WTC11 (cell line): ENCODE results near the gene POU2F3. TPM values are rescaled to one million over a fixed set of nuclear protein-coding genes. Genes with fewer than 3 reads are reported as not detected.
A peak's percentile ranks its signal among the peaks of the same experiment; 100 is the strongest.

Source experiments
- ATAC-seq: fragments of 200-7000 bp; cut with Tn5 transposase; 2 replicates; pipeline ENCODE4 v1.10.0; 2021; ENCODE audit warnings: mild to moderate bottlenecking, moderate library complexity
- CTCF ChIA-PET: fragments of 300-600 bp; sonication (Branson Sonifier 250); formaldehyde crosslinking; loops from one replicate; lab custom pipeline; 2021; ENCODE audit warnings: antibody characterized with exemption; lab: Charles Lee
- POLR2A ChIA-PET: fragments of 350-600 bp; sonication (Branson Sonifier 250); formaldehyde crosslinking; loops from one replicate; lab custom pipeline; 2021; ENCODE audit warnings: antibody characterized with exemption; lab: Charles Lee
- DNase-seq: peaks from one replicate; pipeline ENCODE4 v3.0.0; 2021; ENCODE audit warnings: low spot score
- H3K27ac Mint-ChIP-seq: 2 replicates; pipeline ENCODE4 v1.8.0; 2021; ENCODE audit warnings: mixed read lengths
- H3K27me3 Mint-ChIP-seq: 2 replicates; pipeline ENCODE4 v1.8.0; 2021; ENCODE audit warnings: low read depth, mild to moderate bottlenecking, moderate library complexity, mixed read lengths
- H3K36me3 Mint-ChIP-seq: 2 replicates; pipeline ENCODE4 v1.8.0; 2021; ENCODE audit warnings: mixed read lengths
- H3K4me1 Mint-ChIP-seq: 2 replicates; pipeline ENCODE4 v1.8.0; 2022; ENCODE audit warnings: mixed read lengths
- H3K4me3 Mint-ChIP-seq: 2 replicates; pipeline ENCODE4 v1.8.0; 2021; ENCODE audit warnings: mild to moderate bottlenecking, moderate library complexity, mixed read lengths
- H3K9me3 Mint-ChIP-seq: 2 replicates; pipeline ENCODE4 v1.8.0; 2021; ENCODE audit warnings: mixed read lengths
- ATF1 ChIP-seq: sonication (generic); formaldehyde crosslinking; IDR thresholded peaks from 2 replicates; pipeline ENCODE4 v1.8.1; 2023; ENCODE audit warnings: mild to moderate bottlenecking, moderate library complexity, missing genetic modification reagents
- CBFB ChIP-seq: sonication (generic); formaldehyde crosslinking; IDR thresholded peaks from 2 replicates; pipeline ENCODE4 v1.8.1; 2022; ENCODE audit warnings: mild to moderate bottlenecking, low read depth, missing genetic modification reagents
- CREB1 ChIP-seq: sonication (generic); formaldehyde crosslinking; IDR thresholded peaks from 2 replicates; pipeline ENCODE4 v1.8.0; 2023; ENCODE audit warnings: mild to moderate bottlenecking, missing genetic modification reagents
- CREM ChIP-seq: sonication (generic); formaldehyde crosslinking; IDR thresholded peaks from 2 replicates; pipeline ENCODE4 v1.8.1; 2022; ENCODE audit warnings: mild to moderate bottlenecking, missing genetic modification reagents, moderate library complexity
- ESRRA ChIP-seq: sonication (generic); formaldehyde crosslinking; IDR thresholded peaks from 2 replicates; pipeline ENCODE4 v1.8.1; 2022; ENCODE audit warnings: mild to moderate bottlenecking, missing genetic modification reagents, borderline replicate concordance
- GABPB1 ChIP-seq: sonication (generic); formaldehyde crosslinking; IDR thresholded peaks from 2 replicates; pipeline ENCODE4 v1.8.1; 2023; ENCODE audit warnings: mild to moderate bottlenecking, missing genetic modification reagents
- KAT7 ChIP-seq: sonication (generic); formaldehyde crosslinking; IDR thresholded peaks from 2 replicates; pipeline ENCODE4 v1.8.1; 2023; ENCODE audit warnings: missing genetic modification reagents, mild to moderate bottlenecking, borderline replicate concordance
- NFATC4 ChIP-seq: fragments of 250-450 bp; sonication (Bioruptor Pico); IDR thresholded peaks from 2 replicates; pipeline ENCODE4 v1.9.0; 2021; ENCODE audit warnings: mild to moderate bottlenecking
- NR3C1 ChIP-seq: sonication (generic); formaldehyde crosslinking; conservative IDR thresholded peaks from 2 replicates; pipeline ENCODE4 v1.8.1; 2023; ENCODE audit warnings: low read depth, mild to moderate bottlenecking, missing genetic modification reagents
- RELA ChIP-seq: sonication (generic); formaldehyde crosslinking; IDR thresholded peaks from 2 replicates; pipeline ENCODE4 v1.8.1; 2022; ENCODE audit warnings: missing genetic modification reagents, mild to moderate bottlenecking, borderline replicate concordance
- SMAD4 ChIP-seq: sonication (generic); formaldehyde crosslinking; IDR thresholded peaks from 2 replicates; pipeline ENCODE4 v1.8.0; 2022; ENCODE audit warnings: mild to moderate bottlenecking, missing genetic modification reagents
- SOX15 ChIP-seq: fragments of 250-450 bp; sonication (Bioruptor Pico); IDR thresholded peaks from 2 replicates; pipeline ENCODE4 v1.9.0; 2021; ENCODE audit warnings: mild to moderate bottlenecking
- ZNF219 ChIP-seq: sonication (generic); formaldehyde crosslinking; IDR thresholded peaks from 2 replicates; pipeline ENCODE4 v1.8.0; 2023; ENCODE audit warnings: missing genetic modification reagents, mild to moderate bottlenecking, borderline replicate concordance
- ZNF263 ChIP-seq: sonication (generic); formaldehyde crosslinking; IDR thresholded peaks from 2 replicates; pipeline ENCODE4 v1.8.1; 2022; ENCODE audit warnings: low read depth, mild to moderate bottlenecking, moderate library complexity, missing genetic modification reagents
- ZNF396 ChIP-seq: fragments of 250-450 bp; sonication (Bioruptor Pico); IDR thresholded peaks from 2 replicates; pipeline ENCODE4 v1.8.0; 2021; ENCODE audit warnings: mild to moderate bottlenecking, moderate library complexity, borderline replicate concordance
- ZNF671 ChIP-seq: fragments of 250-450 bp; sonication (Bioruptor Pico); IDR thresholded peaks from 2 replicates; pipeline ENCODE4 v1.8.0; 2021; ENCODE audit warnings: mild to moderate bottlenecking
- total RNA-seq: library from RNA; stranded (reverse); gene quantifications from 3 replicates; pipeline ENCODE4 v1.2.3, GENCODE V29; 2021
- TF ChIP-seq, protein P1 (sequence below): sonication (generic); formaldehyde crosslinking; IDR thresholded peaks from 2 replicates; pipeline ENCODE4 v1.8.0; 2022; ENCODE audit warnings: mild to moderate bottlenecking, missing genetic modification reagents
- TF ChIP-seq, protein P2 (sequence below): fragments of 250-450 bp; sonication (Bioruptor Pico); IDR thresholded peaks from 2 replicates; pipeline ENCODE4 v1.9.0; 2021; ENCODE audit warnings: mild to moderate bottlenecking
- TF ChIP-seq, protein P3 (sequence below): sonication (generic); formaldehyde crosslinking; conservative IDR thresholded peaks from 2 replicates; pipeline ENCODE4 v1.8.1; 2022; ENCODE audit warnings: mild to moderate bottlenecking, missing genetic modification reagents
- TF ChIP-seq, protein P4 (sequence below): sonication (generic); formaldehyde crosslinking; IDR thresholded peaks from 2 replicates; pipeline ENCODE4 v1.8.1; 2023; ENCODE audit warnings: mild to moderate bottlenecking, missing genetic modification reagents, moderate library complexity
- TF ChIP-seq, protein P5 (sequence below): sonication (generic); formaldehyde crosslinking; IDR thresholded peaks from 2 replicates; pipeline ENCODE4 v1.8.1; 2023; ENCODE audit warnings: mild to moderate bottlenecking, missing genetic modification reagents, borderline replicate concordance
- TF ChIP-seq, protein P6 (sequence below): sonication (generic); formaldehyde crosslinking; IDR thresholded peaks from 2 replicates; pipeline ENCODE4 v1.8.1; 2023; ENCODE audit warnings: mild to moderate bottlenecking, missing genetic modification reagents
- TF ChIP-seq, protein P7 (sequence below): sonication (generic); formaldehyde crosslinking; IDR thresholded peaks from 2 replicates; pipeline ENCODE4 v1.8.1; 2022; ENCODE audit warnings: mild to moderate bottlenecking, missing genetic modification reagents, moderate library complexity, borderline replicate concordance

POU2F3 gene
- total RNA-seq, 1 experiment from 2014 or later = 0.61 TPM

DNA sequence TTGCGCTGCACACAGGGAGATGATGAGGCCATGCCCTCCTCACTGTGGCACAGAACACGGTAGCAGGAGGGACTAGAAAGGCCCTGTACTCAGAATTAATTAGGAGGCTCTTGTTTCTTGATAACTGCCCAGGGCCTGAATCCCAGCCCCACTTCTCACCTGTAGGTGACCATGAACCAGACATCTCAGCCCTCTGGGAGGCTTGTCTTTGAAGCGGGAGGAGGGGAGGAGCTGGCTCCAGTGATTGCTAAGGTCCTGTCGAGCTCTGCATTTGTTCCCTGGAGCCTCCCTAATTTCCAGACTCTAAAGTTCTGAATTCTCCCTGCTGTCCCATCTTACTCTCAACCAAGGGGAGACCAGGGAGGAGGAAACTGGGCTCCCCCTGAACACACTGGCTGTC, 48.9 kb upstream of the POU2F3 start (continued):
- TF ChIP-seq, protein P1, sequence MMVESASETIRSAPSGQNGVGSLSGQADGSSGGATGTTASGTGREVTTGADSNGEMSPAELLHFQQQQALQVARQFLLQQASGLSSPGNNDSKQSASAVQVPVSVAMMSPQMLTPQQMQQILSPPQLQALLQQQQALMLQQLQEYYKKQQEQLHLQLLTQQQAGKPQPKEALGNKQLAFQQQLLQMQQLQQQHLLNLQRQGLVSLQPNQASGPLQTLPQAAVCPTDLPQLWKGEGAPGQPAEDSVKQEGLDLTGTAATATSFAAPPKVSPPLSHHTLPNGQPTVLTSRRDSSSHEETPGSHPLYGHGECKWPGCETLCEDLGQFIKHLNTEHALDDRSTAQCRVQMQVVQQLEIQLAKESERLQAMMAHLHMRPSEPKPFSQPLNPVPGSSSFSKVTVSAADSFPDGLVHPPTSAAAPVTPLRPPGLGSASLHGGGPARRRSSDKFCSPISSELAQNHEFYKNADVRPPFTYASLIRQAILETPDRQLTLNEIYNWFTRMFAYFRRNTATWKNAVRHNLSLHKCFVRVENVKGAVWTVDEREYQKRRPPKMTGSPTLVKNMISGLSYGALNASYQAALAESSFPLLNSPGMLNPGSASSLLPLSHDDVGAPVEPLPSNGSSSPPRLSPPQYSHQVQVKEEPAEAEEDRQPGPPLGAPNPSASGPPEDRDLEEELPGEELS (CRISPR knock-in tag) = no peak
- TF ChIP-seq, protein P2, sequence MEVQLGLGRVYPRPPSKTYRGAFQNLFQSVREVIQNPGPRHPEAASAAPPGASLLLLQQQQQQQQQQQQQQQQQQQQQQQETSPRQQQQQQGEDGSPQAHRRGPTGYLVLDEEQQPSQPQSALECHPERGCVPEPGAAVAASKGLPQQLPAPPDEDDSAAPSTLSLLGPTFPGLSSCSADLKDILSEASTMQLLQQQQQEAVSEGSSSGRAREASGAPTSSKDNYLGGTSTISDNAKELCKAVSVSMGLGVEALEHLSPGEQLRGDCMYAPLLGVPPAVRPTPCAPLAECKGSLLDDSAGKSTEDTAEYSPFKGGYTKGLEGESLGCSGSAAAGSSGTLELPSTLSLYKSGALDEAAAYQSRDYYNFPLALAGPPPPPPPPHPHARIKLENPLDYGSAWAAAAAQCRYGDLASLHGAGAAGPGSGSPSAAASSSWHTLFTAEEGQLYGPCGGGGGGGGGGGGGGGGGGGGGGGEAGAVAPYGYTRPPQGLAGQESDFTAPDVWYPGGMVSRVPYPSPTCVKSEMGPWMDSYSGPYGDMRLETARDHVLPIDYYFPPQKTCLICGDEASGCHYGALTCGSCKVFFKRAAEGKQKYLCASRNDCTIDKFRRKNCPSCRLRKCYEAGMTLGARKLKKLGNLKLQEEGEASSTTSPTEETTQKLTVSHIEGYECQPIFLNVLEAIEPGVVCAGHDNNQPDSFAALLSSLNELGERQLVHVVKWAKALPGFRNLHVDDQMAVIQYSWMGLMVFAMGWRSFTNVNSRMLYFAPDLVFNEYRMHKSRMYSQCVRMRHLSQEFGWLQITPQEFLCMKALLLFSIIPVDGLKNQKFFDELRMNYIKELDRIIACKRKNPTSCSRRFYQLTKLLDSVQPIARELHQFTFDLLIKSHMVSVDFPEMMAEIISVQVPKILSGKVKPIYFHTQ (CRISPR knock-in tag) = no peak
- TF ChIP-seq NFATC4 (no peak), SOX15 (CRISPR knock-in tag) (no peak)
- TF ChIP-seq, protein P3, sequence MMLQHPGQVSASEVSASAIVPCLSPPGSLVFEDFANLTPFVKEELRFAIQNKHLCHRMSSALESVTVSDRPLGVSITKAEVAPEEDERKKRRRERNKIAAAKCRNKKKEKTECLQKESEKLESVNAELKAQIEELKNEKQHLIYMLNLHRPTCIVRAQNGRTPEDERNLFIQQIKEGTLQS (CRISPR knock-in tag) = no peak

DNA sequence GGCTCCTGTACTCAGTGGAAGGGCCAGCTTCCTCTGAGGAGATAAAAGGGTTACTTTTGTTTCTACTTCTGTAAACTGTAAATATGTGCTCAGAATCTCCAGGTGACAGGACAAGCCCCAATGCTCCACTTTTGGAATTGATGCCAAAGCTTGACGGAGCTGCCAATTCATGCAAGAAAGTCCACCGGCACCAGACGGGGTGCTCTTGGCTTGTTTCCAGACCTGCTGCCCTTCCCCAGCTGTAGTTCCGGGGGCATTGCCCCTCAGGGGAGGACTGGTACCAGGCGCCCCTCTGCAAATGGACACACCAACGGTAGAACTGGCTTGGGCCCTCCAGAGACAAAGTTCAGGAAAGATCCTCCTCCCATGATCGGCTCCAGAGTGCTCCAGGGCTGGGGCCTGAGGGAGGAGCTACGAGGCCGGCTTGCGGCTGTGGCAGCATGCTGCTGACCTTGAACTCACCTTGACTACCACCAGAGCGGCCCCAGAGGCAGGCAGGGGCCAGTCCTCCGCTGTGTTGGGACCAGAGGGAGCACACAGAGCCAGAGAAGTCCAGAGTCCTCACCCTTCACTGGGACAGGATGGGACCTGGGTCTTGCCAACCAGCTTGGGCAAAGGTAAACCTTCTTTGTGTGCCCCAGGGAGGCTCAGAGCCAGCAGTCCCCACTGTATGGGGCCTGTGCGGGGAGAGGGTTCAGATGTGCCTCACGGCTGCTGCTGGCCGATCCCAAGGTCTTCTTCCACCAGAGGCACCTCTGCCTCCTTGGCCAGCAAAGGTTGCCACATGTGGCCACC, 46.9 kb upstream of the POU2F3 start:
- ChIA-PET POLR2A (no interaction called here), CTCF (interaction anchor here (0.5 to 11.0 kb wide), 5 partner anchors 12 to 109 kb away, joined by 3 to 109 read pairs (median 8); no protein-coding TSS in a partner anchor)
- DNase-seq = no peak
- Mint-ChIP-seq H3K27ac (no peak overlapping the region), H3K4me1 (peaks cover 27% of the 10 kb centered on the region), H3K36me3 (no peaks in the 10 kb centered on the region), H3K9me3 (peaks cover 8% of the 10 kb centered on the region; the same call in 1 of the 2 replicates), H3K4me3 (no peak overlapping the region), H3K27me3 (peaks cover 62% of the 10 kb centered on the region)
- ATAC-seq = no peak
- TF ChIP-seq CREB1 (CRISPR knock-in tag) = no peak
- no peak for TF ChIP-seq SOX15 (CRISPR knock-in tag)
- TF ChIP-seq, protein P4, sequence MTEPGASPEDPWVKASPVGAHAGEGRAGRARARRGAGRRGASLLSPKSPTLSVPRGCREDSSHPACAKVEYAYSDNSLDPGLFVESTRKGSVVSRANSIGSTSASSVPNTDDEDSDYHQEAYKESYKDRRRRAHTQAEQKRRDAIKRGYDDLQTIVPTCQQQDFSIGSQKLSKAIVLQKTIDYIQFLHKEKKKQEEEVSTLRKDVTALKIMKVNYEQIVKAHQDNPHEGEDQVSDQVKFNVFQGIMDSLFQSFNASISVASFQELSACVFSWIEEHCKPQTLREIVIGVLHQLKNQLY (CRISPR knock-in tag) = no peak
- no peak for TF ChIP-seq CBFB
- no peak for TF ChIP-seq ATF1 (CRISPR knock-in tag)
- TF ChIP-seq ZNF396 = no peak
- TF ChIP-seq, protein P5, sequence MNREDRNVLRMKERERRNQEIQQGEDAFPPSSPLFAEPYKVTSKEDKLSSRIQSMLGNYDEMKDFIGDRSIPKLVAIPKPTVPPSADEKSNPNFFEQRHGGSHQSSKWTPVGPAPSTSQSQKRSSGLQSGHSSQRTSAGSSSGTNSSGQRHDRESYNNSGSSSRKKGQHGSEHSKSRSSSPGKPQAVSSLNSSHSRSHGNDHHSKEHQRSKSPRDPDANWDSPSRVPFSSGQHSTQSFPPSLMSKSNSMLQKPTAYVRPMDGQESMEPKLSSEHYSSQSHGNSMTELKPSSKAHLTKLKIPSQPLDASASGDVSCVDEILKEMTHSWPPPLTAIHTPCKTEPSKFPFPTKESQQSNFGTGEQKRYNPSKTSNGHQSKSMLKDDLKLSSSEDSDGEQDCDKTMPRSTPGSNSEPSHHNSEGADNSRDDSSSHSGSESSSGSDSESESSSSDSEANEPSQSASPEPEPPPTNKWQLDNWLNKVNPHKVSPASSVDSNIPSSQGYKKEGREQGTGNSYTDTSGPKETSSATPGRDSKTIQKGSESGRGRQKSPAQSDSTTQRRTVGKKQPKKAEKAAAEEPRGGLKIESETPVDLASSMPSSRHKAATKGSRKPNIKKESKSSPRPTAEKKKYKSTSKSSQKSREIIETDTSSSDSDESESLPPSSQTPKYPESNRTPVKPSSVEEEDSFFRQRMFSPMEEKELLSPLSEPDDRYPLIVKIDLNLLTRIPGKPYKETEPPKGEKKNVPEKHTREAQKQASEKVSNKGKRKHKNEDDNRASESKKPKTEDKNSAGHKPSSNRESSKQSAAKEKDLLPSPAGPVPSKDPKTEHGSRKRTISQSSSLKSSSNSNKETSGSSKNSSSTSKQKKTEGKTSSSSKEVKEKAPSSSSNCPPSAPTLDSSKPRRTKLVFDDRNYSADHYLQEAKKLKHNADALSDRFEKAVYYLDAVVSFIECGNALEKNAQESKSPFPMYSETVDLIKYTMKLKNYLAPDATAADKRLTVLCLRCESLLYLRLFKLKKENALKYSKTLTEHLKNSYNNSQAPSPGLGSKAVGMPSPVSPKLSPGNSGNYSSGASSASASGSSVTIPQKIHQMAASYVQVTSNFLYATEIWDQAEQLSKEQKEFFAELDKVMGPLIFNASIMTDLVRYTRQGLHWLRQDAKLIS (CRISPR knock-in tag) = no peak
- no peak for TF ChIP-seq NR3C1 (CRISPR knock-in tag)
- peak; percentile 65; the same call in 1 of the 2 replicates for TF ChIP-seq ZNF263 (CRISPR knock-in tag)
- no peak for TF ChIP-seq CREM
- TF ChIP-seq GABPB1 (CRISPR knock-in tag) = peak; percentile 27; the same call in 1 of the 2 replicates
- no peak for TF ChIP-seq RELA (CRISPR knock-in tag)
- TF ChIP-seq, protein P6, sequence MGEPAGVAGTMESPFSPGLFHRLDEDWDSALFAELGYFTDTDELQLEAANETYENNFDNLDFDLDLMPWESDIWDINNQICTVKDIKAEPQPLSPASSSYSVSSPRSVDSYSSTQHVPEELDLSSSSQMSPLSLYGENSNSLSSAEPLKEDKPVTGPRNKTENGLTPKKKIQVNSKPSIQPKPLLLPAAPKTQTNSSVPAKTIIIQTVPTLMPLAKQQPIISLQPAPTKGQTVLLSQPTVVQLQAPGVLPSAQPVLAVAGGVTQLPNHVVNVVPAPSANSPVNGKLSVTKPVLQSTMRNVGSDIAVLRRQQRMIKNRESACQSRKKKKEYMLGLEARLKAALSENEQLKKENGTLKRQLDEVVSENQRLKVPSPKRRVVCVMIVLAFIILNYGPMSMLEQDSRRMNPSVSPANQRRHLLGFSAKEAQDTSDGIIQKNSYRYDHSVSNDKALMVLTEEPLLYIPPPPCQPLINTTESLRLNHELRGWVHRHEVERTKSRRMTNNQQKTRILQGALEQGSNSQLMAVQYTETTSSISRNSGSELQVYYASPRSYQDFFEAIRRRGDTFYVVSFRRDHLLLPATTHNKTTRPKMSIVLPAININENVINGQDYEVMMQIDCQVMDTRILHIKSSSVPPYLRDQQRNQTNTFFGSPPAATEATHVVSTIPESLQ (CRISPR knock-in tag) = no peak
- no peak for TF ChIP-seq KAT7 (CRISPR knock-in tag)
- no peak for TF ChIP-seq ZNF219 (CRISPR knock-in tag)
- TF ChIP-seq, protein P7, sequence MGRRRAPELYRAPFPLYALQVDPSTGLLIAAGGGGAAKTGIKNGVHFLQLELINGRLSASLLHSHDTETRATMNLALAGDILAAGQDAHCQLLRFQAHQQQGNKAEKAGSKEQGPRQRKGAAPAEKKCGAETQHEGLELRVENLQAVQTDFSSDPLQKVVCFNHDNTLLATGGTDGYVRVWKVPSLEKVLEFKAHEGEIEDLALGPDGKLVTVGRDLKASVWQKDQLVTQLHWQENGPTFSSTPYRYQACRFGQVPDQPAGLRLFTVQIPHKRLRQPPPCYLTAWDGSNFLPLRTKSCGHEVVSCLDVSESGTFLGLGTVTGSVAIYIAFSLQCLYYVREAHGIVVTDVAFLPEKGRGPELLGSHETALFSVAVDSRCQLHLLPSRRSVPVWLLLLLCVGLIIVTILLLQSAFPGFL (CRISPR knock-in tag) = no peak
- peak; percentile 79; the same call in 1 of the 2 replicates for TF ChIP-seq ESRRA (CRISPR knock-in tag)
- TF ChIP-seq SMAD4 (CRISPR knock-in tag) = no peak
- no peak for TF ChIP-seq ZNF671
